KMS-11 (cell line): Measurements from ENCODE around the gene C16orf78.

Experiments used
- H2AFZ ChIP-seq: fragments of 200-600 bp; sonication (generic); 2 replicates; pipeline ENCODE4 v1.6.1; 2016; ENCODE audit warnings: antibody characterized with exemption, mixed run types, low read depth
- H3K27ac ChIP-seq: fragments of 200-600 bp; sonication (generic); 2 replicates; pipeline ENCODE4 v1.6.1; 2016; ENCODE audit warnings: mild to moderate bottlenecking, mixed run types
- H3K27me3 ChIP-seq: fragments of 200-600 bp; sonication (generic); 2 replicates; pipeline ENCODE4 v1.6.1; 2017; ENCODE audit warnings: mild to moderate bottlenecking, low read depth, mixed run types, moderate library complexity; ENCODE audit not compliant: insufficient read depth
- H3K36me3 ChIP-seq: fragments of 200-600 bp; sonication (generic); 2 replicates; pipeline ENCODE4 v1.6.1; 2017; ENCODE audit warnings: mild to moderate bottlenecking, mixed run types; ENCODE audit not compliant: insufficient read depth
- H3K4me1 ChIP-seq: fragments of 200-600 bp; sonication (generic); 2 replicates; pipeline ENCODE4 v1.6.1; 2016; ENCODE audit warnings: mild to moderate bottlenecking, low read depth, mixed run types; ENCODE audit not compliant: poor library complexity, severe bottlenecking
- H3K4me2 ChIP-seq: fragments of 200-600 bp; sonication (generic); 2 replicates; pipeline ENCODE4 v1.7.0; 2016; ENCODE audit warnings: mild to moderate bottlenecking, mixed run types
- H3K4me3 ChIP-seq: fragments of 200-600 bp; sonication (generic); IDR thresholded peaks from 2 replicates; pipeline ENCODE4 v1.6.1; 2017; ENCODE audit warnings: low read depth, low read length, mixed read lengths; ENCODE audit not compliant: insufficient read depth
- H3K79me2 ChIP-seq: fragments of 200-600 bp; sonication (generic); 2 replicates; pipeline ENCODE4 v1.6.1; 2016; ENCODE audit warnings: low read depth, mixed run types; ENCODE audit not compliant: insufficient read depth
- H3K9ac ChIP-seq: fragments of 200-600 bp; sonication (generic); 2 replicates; pipeline ENCODE4 v1.6.1; 2016; ENCODE audit warnings: mild to moderate bottlenecking, mixed run types
- H4K20me1 ChIP-seq: fragments of 200-600 bp; sonication (generic); 2 replicates; pipeline ENCODE4 v1.6.1; 2016; ENCODE audit warnings: mild to moderate bottlenecking, mixed run types; ENCODE audit not compliant: insufficient read depth
- TF ChIP-seq, protein P1 (sequence below): fragments of 200-600 bp; sonication (generic); conservative IDR thresholded peaks from 2 replicates; pipeline ENCODE4 v1.6.1; 2017; ENCODE audit warnings: low read depth, mild to moderate bottlenecking, antibody characterized with exemption, low read length, moderate library complexity, mixed read lengths

The C16orf78 gene

GRCh38 chr16:49378238-49378637 is 4.6 kb downstream of the C16orf78 start:
- TF ChIP-seq, protein P1, sequence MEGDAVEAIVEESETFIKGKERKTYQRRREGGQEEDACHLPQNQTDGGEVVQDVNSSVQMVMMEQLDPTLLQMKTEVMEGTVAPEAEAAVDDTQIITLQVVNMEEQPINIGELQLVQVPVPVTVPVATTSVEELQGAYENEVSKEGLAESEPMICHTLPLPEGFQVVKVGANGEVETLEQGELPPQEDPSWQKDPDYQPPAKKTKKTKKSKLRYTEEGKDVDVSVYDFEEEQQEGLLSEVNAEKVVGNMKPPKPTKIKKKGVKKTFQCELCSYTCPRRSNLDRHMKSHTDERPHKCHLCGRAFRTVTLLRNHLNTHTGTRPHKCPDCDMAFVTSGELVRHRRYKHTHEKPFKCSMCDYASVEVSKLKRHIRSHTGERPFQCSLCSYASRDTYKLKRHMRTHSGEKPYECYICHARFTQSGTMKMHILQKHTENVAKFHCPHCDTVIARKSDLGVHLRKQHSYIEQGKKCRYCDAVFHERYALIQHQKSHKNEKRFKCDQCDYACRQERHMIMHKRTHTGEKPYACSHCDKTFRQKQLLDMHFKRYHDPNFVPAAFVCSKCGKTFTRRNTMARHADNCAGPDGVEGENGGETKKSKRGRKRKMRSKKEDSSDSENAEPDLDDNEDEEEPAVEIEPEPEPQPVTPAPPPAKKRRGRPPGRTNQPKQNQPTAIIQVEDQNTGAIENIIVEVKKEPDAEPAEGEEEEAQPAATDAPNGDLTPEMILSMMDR, result no peak

GRCh38 chr16:49378816-49379215 is 5.2 kb downstream of the C16orf78 start:
- TF ChIP-seq, protein P1, result no peak
- no peaks in the 10 kb centered on the region for H3K4me1 ChIP-seq
- no peaks in the 10 kb centered on the region for H4K20me1 ChIP-seq
- H3K9ac ChIP-seq, result no peak overlapping the region
- H3K36me3 ChIP-seq, result no peaks in the 10 kb centered on the region
- no peak overlapping the region for H3K27ac ChIP-seq
- H2AFZ ChIP-seq, result no peak overlapping the region
- H3K4me3 ChIP-seq, result no peak overlapping the region
- no peaks in the 10 kb centered on the region for H3K79me2 ChIP-seq
- no peak overlapping the region for H3K4me2 ChIP-seq
- H3K27me3 ChIP-seq, result no peaks in the 10 kb centered on the region

More at GRCh38 chr16:49378238-49378637, 4.6 kb downstream of the C16orf78 start:
- Histone ChIP-seq H3K4me1 (no peaks in the 10 kb centered on the region), H3K4me3 (no peak overlapping the region), H3K27ac (no peak overlapping the region), H3K4me2 (no peak overlapping the region), H3K79me2 (no peaks in the 10 kb centered on the region), H3K36me3 (no peaks in the 10 kb centered on the region), H2AFZ (no peak overlapping the region), H3K9ac (no peak overlapping the region), H4K20me1 (no peaks in the 10 kb centered on the region), H3K27me3 (no peaks in the 10 kb centered on the region)

DNA sequence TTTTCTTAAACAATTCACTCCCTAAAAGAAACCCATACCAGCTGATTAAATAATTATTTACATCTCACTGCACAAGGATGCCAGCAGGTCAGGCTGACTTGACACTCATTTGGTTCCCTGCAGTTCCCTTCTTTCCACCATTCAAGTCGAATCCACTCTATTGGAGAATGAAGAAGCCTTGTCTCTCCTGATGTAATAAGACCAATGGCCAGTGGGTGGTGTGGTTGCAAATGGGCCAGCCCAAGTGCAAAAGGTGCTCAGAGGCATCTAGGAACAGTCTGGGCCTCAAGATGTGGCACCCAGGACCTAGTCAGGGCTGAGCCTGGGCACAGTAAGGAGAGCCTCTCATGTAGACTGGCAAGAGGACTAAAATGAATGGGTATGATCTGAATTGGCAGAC is 9.3 kb downstream of the C16orf78 start:
- Histone ChIP-seq H3K36me3 (no peaks in the 10 kb centered on the region), H3K4me1 (no peaks in the 10 kb centered on the region), H2AFZ (no peak overlapping the region), H3K79me2 (no peaks in the 10 kb centered on the region), H3K4me2 (no peak overlapping the region), H4K20me1 (no peaks in the 10 kb centered on the region), H3K27me3 (no peaks in the 10 kb centered on the region), H3K9ac (no peak overlapping the region), H3K27ac (no peak overlapping the region), H3K4me3 (no peak overlapping the region)
- TF ChIP-seq, protein P1, result peak; percentile 37

GRCh38 chr16:49395021-49395420 is 21.4 kb downstream of the C16orf78 start:
- Histone ChIP-seq H3K4me1 (no peaks in the 10 kb centered on the region), H3K36me3 (no peaks in the 10 kb centered on the region), H2AFZ (no peak overlapping the region), H3K4me2 (no peak overlapping the region), H3K9ac (no peak overlapping the region), H4K20me1 (no peaks in the 10 kb centered on the region), H3K27me3 (no peaks in the 10 kb centered on the region; the same call in 1 of the 2 replicates), H3K27ac (no peak overlapping the region), H3K4me3 (no peak overlapping the region), H3K79me2 (no peaks in the 10 kb centered on the region)
- TF ChIP-seq, protein P1, result no peak
